ENCODE data around the gene TTC23.

GRCh38 chr15:99121691-99122410 lies 127.5 kb downstream of the TTC23 start:
- TF ChIP-seq TAF1 (IDR thresholded peaks at IDR 0.05; ENCODE audit: borderline replicate concordance, low read depth, low read length) (no peak), POLR2A (IDR thresholded peaks at IDR 0.05; ENCODE audit: low read depth, low read length) (no peak), POLR2AphosphoS5 (IDR thresholded peaks at IDR 0.05; ENCODE audit: low read depth, low read length) (no peak)

Measured in GM12892 (cell line).